HG03159 (cell line): ENCODE measurements around the gene ORMDL1.

Experiments used
- ATAC-seq: cut with Tn5 transposase; IDR thresholded peaks from one replicate; pipeline ENCODE4 v1.9.1; 2021; ENCODE audit warnings: mild to moderate bottlenecking, moderate library complexity; ENCODE audit not compliant: unreplicated experiment

ORMDL1 gene

GRCh38 chr2:189783927-189784867, at the start of gene ORMDL1, which contains the start of gene PMS1:
ORMDL1 (minus strand) TSS chr2:189784339; CDS start chr2:189782595, 1,744 bp downstream.
PMS1 (plus strand) TSS chr2:189784450; CDS start chr2:189791810, 7,360 bp downstream.
- peak; percentile 96 for ATAC-seq

- no peak for ATAC-seq
Observed at GRCh38 chr2:189830510-189830909, 46.4 kb upstream of the ORMDL1 start.

- ATAC-seq, result no peak
Observed at GRCh38 chr2:189829102-189829833, 45.1 kb upstream of the ORMDL1 start.

GRCh38 chr2:189826039-189826438, 41.9 kb upstream of the ORMDL1 start:
- ATAC-seq, result no peak

GRCh38 chr2:189824694-189825396, 40.7 kb upstream of the ORMDL1 start:
- ATAC-seq, result no peak

- no peak for ATAC-seq
Observed at GRCh38 chr2:189821953-189822748, 38.0 kb upstream of the ORMDL1 start.

GRCh38 chr2:189819297-189819704, 35.2 kb upstream of the ORMDL1 start:
- ATAC-seq, result no peak

GRCh38 chr2:189818249-189819038, 34.3 kb upstream of the ORMDL1 start:
- ATAC-seq, result no peak

- no peak for ATAC-seq
Observed at GRCh38 chr2:189803431-189803830, 19.3 kb upstream of the ORMDL1 start.

- no peak for ATAC-seq
Observed at GRCh38 chr2:189802396-189802912, 18.3 kb upstream of the ORMDL1 start.

- ATAC-seq, result no peak
Observed at GRCh38 chr2:189799531-189799930, 15.4 kb upstream of the ORMDL1 start.

- no peak for ATAC-seq
Observed at GRCh38 chr2:189799030-189799331, 14.8 kb upstream of the ORMDL1 start.

- ATAC-seq, result peak; percentile 84
Observed at GRCh38 chr2:189798312-189799029, 14.3 kb upstream of the ORMDL1 start.

GRCh38 chr2:189797902-189798301, 13.8 kb upstream of the ORMDL1 start:
- no peak for ATAC-seq

GRCh38 chr2:189794310-189794709, 10.2 kb upstream of the ORMDL1 start:
- no peak for ATAC-seq

GRCh38 chr2:189791338-189792042, 7.4 kb upstream of the ORMDL1 start:
- no peak for ATAC-seq

- peak; percentile 11 for ATAC-seq
Observed at GRCh38 chr2:189783451-189783926, 650 bp downstream of the ORMDL1 start.

GRCh38 chr2:189782221-189782671, 1.9 kb downstream of the ORMDL1 start:
- ATAC-seq, result no peak
